SK-N-SH (cell line): ENCODE data around the gene IFT172. TPM values are rescaled to one million over a fixed set of nuclear protein-coding genes. Genes with fewer than 3 reads are reported as not detected.

Experiments
- CTCF ChIA-PET: fragments of 300-600, 350-600 bp; formaldehyde crosslinking; extraction: SDS; loops from one replicate; lab custom pipeline; 2021; lab: Yijun Ruan, JAX
- POLR2A ChIA-PET: fragments of 350-600 bp; sonication (Branson Sonifier 250); formaldehyde crosslinking; extraction: SDS; loops from one replicate; lab custom pipeline; 2020; ENCODE audit warnings: antibody characterized with exemption, inconsistent platforms; lab: Yijun Ruan, JAX
- DNase-seq: peaks from one replicate; pipeline ENCODE4 v3.0.0; 2012
- H2AFZ ChIP-seq: fragments of 200-600 bp; sonication (generic); 2 replicates; pipeline ENCODE4 v1.8.1; 2016; ENCODE audit warnings: antibody characterized with exemption, mild to moderate bottlenecking, low read depth
- H3F3A ChIP-seq: fragments of 200-600 bp; sonication (generic); replicated peaks from 2 replicates; pipeline ENCODE3; 2016; ENCODE audit warnings: antibody characterized with exemption, mild to moderate bottlenecking; ENCODE audit not compliant: insufficient read depth
- H3K27ac ChIP-seq, 2 experiments: fragments of 200-500 bp in 1 of 2; fragments of 200-600 bp in 1 of 2; sonication (Bioruptor generic) in 1 of 2; sonication (generic), shearing (Covaris generic) in 1 of 2; 2 replicates each; pipeline versions ENCODE4 v1.5.1 to v1.6.1; 2014 to 2016; ENCODE audit warnings: low read depth in 2 of 2, inconsistent platforms in 1 of 2, low read length in 1 of 2, mild to moderate bottlenecking in 1 of 2, mixed read lengths in 1 of 2
- H3K27me3 ChIP-seq: fragments of 200-600 bp; sonication (generic), shearing (Covaris generic); 2 replicates; pipeline ENCODE4 v1.6.1; 2016; ENCODE audit warnings: mixed run types; ENCODE audit not compliant: insufficient read depth
- H3K36me3 ChIP-seq, 2 experiments: fragments of 200-500 bp in 1 of 2; fragments of 200-600 bp in 1 of 2; sonication (Bioruptor generic) in 1 of 2; sonication (generic) in 1 of 2; replicated peaks in 1 of 2; 2 replicates each; pipeline versions ENCODE3 to v1.5.1; 2014 to 2016; ENCODE audit warnings: low read length in 1 of 2, mild to moderate bottlenecking in 1 of 2; ENCODE audit not compliant: insufficient read depth in 2 of 2, control insufficient read depth in 1 of 2
- H3K4me1 ChIP-seq, 2 experiments: fragments of 200-500 bp in 1 of 2; fragments of 200-600 bp in 1 of 2; sonication (Bioruptor generic) in 1 of 2; sonication (generic), shearing (Covaris generic) in 1 of 2; 2 replicates each; pipeline versions ENCODE4 v1.5.1 to v1.6.1; 2014 to 2016; ENCODE audit warnings: low read depth in 1 of 2, low read length in 1 of 2, mixed run types in 1 of 2; ENCODE audit not compliant: insufficient read depth in 2 of 2, control insufficient read depth in 1 of 2
- H3K4me2 ChIP-seq: fragments of 200-600 bp; sonication (generic), shearing (Covaris generic); 2 replicates; pipeline ENCODE4 v1.6.1; 2017; ENCODE audit warnings: mixed run types
- H3K4me3 ChIP-seq, 2 experiments: fragments of 200-500 bp in 1 of 2; fragments of 200-600 bp in 1 of 2; sonication (Bioruptor generic) in 1 of 2; sonication (generic), shearing (Covaris generic) in 1 of 2; 2 replicates each; pipeline versions ENCODE4 v1.5.1 to v1.8.1; 2014 to 2016; ENCODE audit warnings: low read depth in 2 of 2, inconsistent platforms in 1 of 2, low read length in 1 of 2, mild to moderate bottlenecking in 1 of 2, mixed read lengths in 1 of 2, moderate library complexity in 1 of 2
- H3K79me2 ChIP-seq: fragments of 200-600 bp; sonication (generic); 2 replicates; pipeline ENCODE4 v1.8.1; 2017; ENCODE audit warnings: mild to moderate bottlenecking; ENCODE audit not compliant: insufficient read depth
- H3K9ac ChIP-seq: fragments of 200-600 bp; sonication (generic); 2 replicates; pipeline ENCODE4 v1.6.1; 2017; ENCODE audit warnings: mixed run types
- H3K9me2 ChIP-seq: fragments of 200-600 bp; sonication (generic); 2 replicates; pipeline ENCODE4 v1.6.1; 2017; ENCODE audit warnings: mixed run types
- H3K9me3 ChIP-seq: fragments of 200-600 bp; sonication (generic); 2 replicates; pipeline ENCODE4 v1.6.1; 2017; ENCODE audit warnings: mixed run types, mild to moderate bottlenecking, moderate library complexity
- H4K20me1 ChIP-seq: fragments of 200-600 bp; sonication (generic); 2 replicates; pipeline ENCODE4 v1.6.1; 2017; ENCODE audit warnings: mild to moderate bottlenecking, mixed run types; ENCODE audit not compliant: insufficient read depth
- CHD2 ChIP-seq: fragments of 150-350 bp; IDR thresholded peaks from 2 replicates; pipeline ENCODE4 v1.6.1; 2018; ENCODE audit warnings: low read length; ENCODE audit not compliant: partially characterized antibody
- EP300 ChIP-seq, 2 experiments: IDR thresholded peaks; 2 replicates each; pipeline versions ENCODE4 v1.4.0 to v1.6.1; 2012; ENCODE audit warnings: borderline replicate concordance in 1 of 2, low read depth in 1 of 2, low read length in 1 of 2
- EZH2phosphoT487 ChIP-seq: fragments of 200-600 bp; sonication (generic); IDR thresholded peaks from 2 replicates; pipeline ENCODE4 v1.6.1; 2017; ENCODE audit warnings: low read depth, mixed run types, mild to moderate bottlenecking, antibody characterized with exemption, moderate library complexity, borderline replicate concordance
- FOSL2 ChIP-seq: IDR thresholded peaks from 2 replicates; pipeline ENCODE4 v1.4.0; 2012; ENCODE audit warnings: low read depth, mild to moderate bottlenecking, moderate library complexity, borderline replicate concordance
- FOXM1 ChIP-seq: IDR thresholded peaks from 2 replicates; pipeline ENCODE4 v1.4.0; 2012; ENCODE audit warnings: low read depth, mild to moderate bottlenecking
- GATA2 ChIP-seq: sonication (generic); formaldehyde crosslinking; IDR thresholded peaks from 2 replicates; pipeline ENCODE4 v1.5.0; 2020; ENCODE audit warnings: mild to moderate bottlenecking, missing genetic modification reagents
- MXI1 ChIP-seq: IDR thresholded peaks from 2 replicates; pipeline ENCODE4 v1.6.1; 2012; ENCODE audit warnings: mild to moderate bottlenecking, low read depth, low read length, improper control_type of control experiment
- NFIC ChIP-seq: IDR thresholded peaks from 2 replicates; pipeline ENCODE4 v1.4.0; 2012; ENCODE audit warnings: borderline replicate concordance
- NRF1 ChIP-seq: IDR thresholded peaks from 2 replicates; pipeline ENCODE4 v1.6.1; 2012; ENCODE audit warnings: low read depth, mild to moderate bottlenecking, low read length
- PBX3 ChIP-seq: IDR thresholded peaks from 2 replicates; pipeline ENCODE4; 2012
- POLR2AphosphoS5 ChIP-seq: IDR thresholded peaks from 2 replicates; pipeline ENCODE4 v1.6.1; 2012; ENCODE audit warnings: low read depth, low read length
- RAD21 ChIP-seq: IDR thresholded peaks from 2 replicates; pipeline ENCODE4 v1.6.1; 2012; ENCODE audit warnings: mild to moderate bottlenecking, low read length
- RCOR1 ChIP-seq: fragments of 150-350 bp; IDR thresholded peaks from 2 replicates; pipeline ENCODE4 v1.6.1; 2017; ENCODE audit warnings: antibody characterized with exemption, low read length
- RFX5 ChIP-seq: IDR thresholded peaks from 2 replicates; pipeline ENCODE4 v1.6.1; 2012; ENCODE audit warnings: mild to moderate bottlenecking, improper control_type of control experiment, low read length
- SIN3A ChIP-seq: IDR thresholded peaks from 2 replicates; pipeline ENCODE4 v1.6.1; 2012; ENCODE audit warnings: low read depth, mild to moderate bottlenecking, low read length, moderate library complexity, borderline replicate concordance
- TAF1 ChIP-seq: IDR thresholded peaks from 2 replicates; pipeline ENCODE4 v1.6.1; 2012; ENCODE audit warnings: low read depth, mild to moderate bottlenecking, low read length, moderate library complexity, borderline replicate concordance
- YY1 ChIP-seq: IDR thresholded peaks from 2 replicates; pipeline ENCODE4 v1.4.0; 2012; ENCODE audit warnings: low read depth, mild to moderate bottlenecking
- WGBS: methylation state at CpG from one replicate; pipeline ENCODE4 v1.1.6; 2017; ENCODE audit warnings: low lambda C conversion rate; 5-methylcytosine and 5-hydroxymethylcytosine counted together
- polyA plus RNA-seq, 3 experiments: library from polyadenylated mRNA; depleted of rRNA; stranded (reverse); fragments of >200 nt; gene quantifications; 2 replicates each; pipeline ENCODE4 v1.2.3, GENCODE V29; 2012
- TF ChIP-seq, protein P1 (sequence below): fragments of 150-350 bp; IDR thresholded peaks from 2 replicates; pipeline ENCODE4 v1.6.1; 2016; ENCODE audit warnings: mild to moderate bottlenecking, low read depth, low read length
- TF ChIP-seq, protein P2 (sequence below): fragments of 150-350 bp; IDR thresholded peaks from 2 replicates; pipeline ENCODE4 v1.6.1; 2017; ENCODE audit warnings: antibody characterized with exemption, low read length, low read depth, borderline replicate concordance
- TF ChIP-seq, protein P3 (sequence below): IDR thresholded peaks from 2 replicates; pipeline ENCODE4 v1.4.0; 2012; ENCODE audit warnings: low read depth
- TF ChIP-seq, protein P4 (sequence below): fragments of 200-600 bp; sonication (generic); IDR thresholded peaks from 2 replicates; pipeline ENCODE4 v1.6.1; 2017; ENCODE audit warnings: antibody characterized with exemption, mild to moderate bottlenecking, moderate library complexity

The IFT172 gene
- polyA plus RNA-seq, 1 of the 3 experiments (the other 2 are of a cell fraction), result 31.3 TPM

- TF ChIP-seq, protein P1, sequence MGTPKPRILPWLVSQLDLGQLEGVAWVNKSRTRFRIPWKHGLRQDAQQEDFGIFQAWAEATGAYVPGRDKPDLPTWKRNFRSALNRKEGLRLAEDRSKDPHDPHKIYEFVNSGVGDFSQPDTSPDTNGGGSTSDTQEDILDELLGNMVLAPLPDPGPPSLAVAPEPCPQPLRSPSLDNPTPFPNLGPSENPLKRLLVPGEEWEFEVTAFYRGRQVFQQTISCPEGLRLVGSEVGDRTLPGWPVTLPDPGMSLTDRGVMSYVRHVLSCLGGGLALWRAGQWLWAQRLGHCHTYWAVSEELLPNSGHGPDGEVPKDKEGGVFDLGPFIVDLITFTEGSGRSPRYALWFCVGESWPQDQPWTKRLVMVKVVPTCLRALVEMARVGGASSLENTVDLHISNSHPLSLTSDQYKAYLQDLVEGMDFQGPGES, result no peak
- TF ChIP-seq RAD21, result no peak
- TF ChIP-seq PBX3, result no peak
- no peak for TF ChIP-seq NFIC
- no peak for TF ChIP-seq EZH2phosphoT487
- no peak for TF ChIP-seq FOXM1
- peak; percentile 86 for TF ChIP-seq NRF1
- TF ChIP-seq CHD2, result peak; percentile 10
- 0 out of 2 replicates have a peak, but pooled peaks have one; percentile 18 for TF ChIP-seq RFX5
- TF ChIP-seq EP300 (IDR thresholded peaks at IDR 0.05; ENCODE audit: borderline replicate concordance in 1 of 2, low read depth in 1 of 2, low read length in 1 of 2), result no peak
- no peak for TF ChIP-seq FOSL2
- peak; percentile 31; the same call in 1 of the 2 replicates for TF ChIP-seq TAF1
- 0 out of 2 replicates have a peak, but pooled peaks have one; percentile 36 for TF ChIP-seq RCOR1
Measured at GRCh38 chr2:27428978-27429541, 60.5 kb downstream of the IFT172 start (continued).

- ChIA-PET CTCF (interaction anchor here (0.7 to 7.0 kb wide), 12 partner anchors 11 to 255 kb away, joined by 3 to 94 read pairs (median 6); partner anchors contain the start of gene PPM1G), POLR2A (interaction anchor here (0.5 to 4.3 kb wide), 19 partner anchors 10 to 235 kb away, joined by 3 to 66 read pairs (median 5); partner anchors contain the start of genes CCDC121, EIF2B4, GPN1 and GTF3C2)
- WGBS, result 0% methylated on average over 28 of the region's 75 CpGs
- no peak for TF ChIP-seq GATA2
- TF ChIP-seq SIN3A, result peak; percentile 41; the same call in 1 of the 2 replicates
- TF ChIP-seq, protein P2, sequence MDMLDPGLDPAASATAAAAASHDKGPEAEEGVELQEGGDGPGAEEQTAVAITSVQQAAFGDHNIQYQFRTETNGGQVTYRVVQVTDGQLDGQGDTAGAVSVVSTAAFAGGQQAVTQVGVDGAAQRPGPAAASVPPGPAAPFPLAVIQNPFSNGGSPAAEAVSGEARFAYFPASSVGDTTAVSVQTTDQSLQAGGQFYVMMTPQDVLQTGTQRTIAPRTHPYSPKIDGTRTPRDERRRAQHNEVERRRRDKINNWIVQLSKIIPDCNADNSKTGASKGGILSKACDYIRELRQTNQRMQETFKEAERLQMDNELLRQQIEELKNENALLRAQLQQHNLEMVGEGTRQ, result no peak
- no peak for TF ChIP-seq FOSL2
- TF ChIP-seq MXI1, result peak; percentile 60; the same call in 1 of the 2 replicates
- TF ChIP-seq, protein P3, sequence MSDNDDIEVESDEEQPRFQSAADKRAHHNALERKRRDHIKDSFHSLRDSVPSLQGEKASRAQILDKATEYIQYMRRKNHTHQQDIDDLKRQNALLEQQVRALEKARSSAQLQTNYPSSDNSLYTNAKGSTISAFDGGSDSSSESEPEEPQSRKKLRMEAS, result peak; percentile 12; the same call in 1 of the 2 replicates
- TF ChIP-seq POLR2AphosphoS5, result peak; percentile 98
- no peak for TF ChIP-seq RAD21
- TF ChIP-seq EZH2phosphoT487, result no peak
- TF ChIP-seq, protein P4, sequence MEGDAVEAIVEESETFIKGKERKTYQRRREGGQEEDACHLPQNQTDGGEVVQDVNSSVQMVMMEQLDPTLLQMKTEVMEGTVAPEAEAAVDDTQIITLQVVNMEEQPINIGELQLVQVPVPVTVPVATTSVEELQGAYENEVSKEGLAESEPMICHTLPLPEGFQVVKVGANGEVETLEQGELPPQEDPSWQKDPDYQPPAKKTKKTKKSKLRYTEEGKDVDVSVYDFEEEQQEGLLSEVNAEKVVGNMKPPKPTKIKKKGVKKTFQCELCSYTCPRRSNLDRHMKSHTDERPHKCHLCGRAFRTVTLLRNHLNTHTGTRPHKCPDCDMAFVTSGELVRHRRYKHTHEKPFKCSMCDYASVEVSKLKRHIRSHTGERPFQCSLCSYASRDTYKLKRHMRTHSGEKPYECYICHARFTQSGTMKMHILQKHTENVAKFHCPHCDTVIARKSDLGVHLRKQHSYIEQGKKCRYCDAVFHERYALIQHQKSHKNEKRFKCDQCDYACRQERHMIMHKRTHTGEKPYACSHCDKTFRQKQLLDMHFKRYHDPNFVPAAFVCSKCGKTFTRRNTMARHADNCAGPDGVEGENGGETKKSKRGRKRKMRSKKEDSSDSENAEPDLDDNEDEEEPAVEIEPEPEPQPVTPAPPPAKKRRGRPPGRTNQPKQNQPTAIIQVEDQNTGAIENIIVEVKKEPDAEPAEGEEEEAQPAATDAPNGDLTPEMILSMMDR, result peak; percentile 41
- peak; percentile 4 to 37; a peak in 2 of 4 replicates for TF ChIP-seq EP300 (IDR thresholded peaks at IDR 0.05; ENCODE audit: borderline replicate concordance in 1 of 2, low read depth in 1 of 2, low read length in 1 of 2)
- peak; percentile 87 for TF ChIP-seq YY1
- 0 out of 2 replicates have a peak, but pooled peaks have one; percentile 28 for TF ChIP-seq RFX5
- 0 out of 2 replicates have a peak, but pooled peaks have one; percentile 2 for TF ChIP-seq PBX3
Measured at GRCh38 chr2:27428213-27428977, 61.1 kb downstream of the IFT172 start, which contains the start of gene NRBP1. Gene NRBP1 (plus strand): TSS chr2:27428631. CDS start chr2:27433274, 4,643 bp downstream.

More at GRCh38 chr2:27428213-27428977, 61.1 kb downstream of the IFT172 start, which contains the start of gene NRBP1:
- Histone ChIP-seq H3K9ac (peak within 1 kb of the TSS; percentile 98), H3K27me3 (no peaks in the 10 kb centered on the region), H3K79me2 (peaks cover 45% of the 10 kb centered on the region), H3K4me2 (peak within 1 kb of the TSS; percentile 84), H4K20me1 (peaks cover 44% of the 10 kb centered on the region), H3K9me2 (no peaks in the 10 kb centered on the region), H2AFZ (peak within 1 kb of the TSS; percentile 92), H3F3A (peaks cover 17% of the 10 kb centered on the region), H3K9me3 (no peaks in the 10 kb centered on the region), H3K36me3 (peaks cover 3 to 12% of the 10 kb centered on the region in 2 experiments), H3K4me3 (peak within 1 kb of the TSS; percentile 74 to 92), H3K4me1 (peaks cover 6 to 10% of the 10 kb centered on the region in 2 experiments; a peak in 3 of 4 replicates), H3K27ac (peak within 1 kb of the TSS; percentile 92 to 93)
- DNase-seq, result peak; percentile 99
